Small intestine (tissue), 7 donors: ENCODE measurements around the gene SIDT2. TPM values are rescaled to one million over a fixed set of nuclear protein-coding genes. Genes with fewer than 3 reads are reported as not detected.

Experiments used
- DNase-seq, 2 donors: peaks; one replicate each; pipeline versions ENCODE4 v3.0.0 to v3.0.0-alpha.2; 2013
- FAIRE-seq: peaks from 2 replicates; lab custom pipeline; 2012; peaks lifted over from hg19 to GRCh38; lab: Jason Lieb, UNC
- H3K27ac ChIP-seq, 3 donors: one replicate each; pipeline ENCODE4 v1.5.1; 2013; ENCODE audit warnings: low read length in 2 of 3, mild to moderate bottlenecking in 2 of 3, control low read depth in 1 of 3, inconsistent platforms in 1 of 3, low read depth in 1 of 3, moderate library complexity in 1 of 3
- H3K27me3 ChIP-seq, 3 donors: one replicate each; pipeline ENCODE4 v1.6.1; 2013; ENCODE audit warnings: low read length in 3 of 3, inconsistent platforms in 1 of 3; ENCODE audit not compliant: control insufficient read depth in 3 of 3, insufficient read depth in 3 of 3
- H3K36me3 ChIP-seq, 3 donors: one replicate each; pipeline ENCODE4 v1.6.1; 2013; ENCODE audit warnings: low read length in 3 of 3, inconsistent platforms in 1 of 3, low read depth in 1 of 3, mild to moderate bottlenecking in 1 of 3, moderate library complexity in 1 of 3; ENCODE audit not compliant: control insufficient read depth in 3 of 3, insufficient read depth in 2 of 3
- H3K4me1 ChIP-seq, 3 donors: one replicate each; pipeline ENCODE4 v1.6.1; 2013; ENCODE audit warnings: low read length in 2 of 3, inconsistent platforms in 1 of 3, low read depth in 1 of 3, mild to moderate bottlenecking in 1 of 3, moderate library complexity in 1 of 3; ENCODE audit not compliant: control insufficient read depth in 3 of 3, insufficient read depth in 2 of 3
- H3K4me3 ChIP-seq, 3 donors: one replicate each; pipeline ENCODE4 v1.5.1; 2013; ENCODE audit warnings: low read length in 3 of 3, control low read depth in 1 of 3, inconsistent platforms in 1 of 3, low read depth in 1 of 3, mild to moderate bottlenecking in 1 of 3, moderate library complexity in 1 of 3
- H3K9me3 ChIP-seq, 2 donors: one replicate each; pipeline ENCODE4 v1.6.1; 2013; ENCODE audit warnings: low read depth in 1 of 2, low read length in 1 of 2; ENCODE audit not compliant: control insufficient read depth in 2 of 2, insufficient read depth in 1 of 2
- WGBS, 3 donors: extraction: QIAGEN DNeasy Blood & Tissue Kit; methylation state at CpG; one replicate each; pipeline ENCODE4 v1.1.7; 2013; 5-methylcytosine and 5-hydroxymethylcytosine counted together
- polyA plus RNA-seq, 4 donors: library from polyadenylated mRNA; stranded (reverse) in 3 of 4; unstranded in 1 of 4; fragments of 200-250 nt in 3 of 4; fragments of 120-200 nt in 1 of 4; gene quantifications; one replicate each; pipeline versions ENCODE4 v1.2.1 to v1.2.3, GENCODE V29; 2013
- donor health status: healthy with polysubstance abuse.
- donor health status: control.
- donor health status: control.
- donor health status: Bipolar disorder and iron deficiency.
- donor health status: healthy.

SIDT2 gene
- polyA plus RNA-seq, 4 donors = 27.6 to 96.6 (median 55.8) TPM

GRCh38 chr11:117221775-117222517 lies 43.4 kb downstream of the SIDT2 start:
- Histone ChIP-seq H3K36me3 (peaks cover 15 to 85% (median 35%) of the 10 kb centered on the region in 3 donors), H3K4me1 (peaks cover 7 to 56% (median 23%) of the 10 kb centered on the region in 3 donors), H3K27ac (peak overlapping the region; percentile 16 to 78 (median 61)), H3K4me3 (no peak overlapping the region), H3K27me3 (no peaks in the 10 kb centered on the region), H3K9me3 (no peaks in the 10 kb centered on the region)
- no peak for FAIRE-seq
- WGBS, 3 donors = 71 to 85% (median 84%) methylated on average over 7 of the region's 7 CpGs
- peak in 1 of 2 donors; percentile 71 for DNase-seq

- Histone ChIP-seq H3K27ac (no peak overlapping the region), H3K36me3 (peaks cover 9 to 85% (median 30%) of the 10 kb centered on the region in 3 donors), H3K9me3 (no peaks in the 10 kb centered on the region), H3K4me3 (no peak overlapping the region), H3K4me1 (peaks cover 7 to 56% (median 23%) of the 10 kb centered on the region in 3 donors), H3K27me3 (no peaks in the 10 kb centered on the region)
- 92 to 96% (median 93%) methylated on average over 14 of the region's 14 CpGs for WGBS, 3 donors
- DNase-seq (no peak), FAIRE-seq (no peak)
Observed at GRCh38 chr11:117222991-117223740, 44.6 kb downstream of the SIDT2 start.

GRCh38 chr11:117223741-117224689 lies 45.5 kb downstream of the SIDT2 start:
- no peak overlapping the region for H3K4me3 ChIP-seq
- no peaks in the 10 kb centered on the region for H3K27me3 ChIP-seq
- 61 to 73% (median 71%) methylated on average over 17 of the region's 17 CpGs for WGBS, 3 donors
- H3K4me1 ChIP-seq = peaks cover 7 to 56% (median 23%) of the 10 kb centered on the region in 3 donors
- peak overlapping the region; percentile 53 to 59 (median 58) for H3K27ac ChIP-seq
- no peaks in the 10 kb centered on the region for H3K9me3 ChIP-seq
- peaks cover 10 to 85% (median 33%) of the 10 kb centered on the region in 3 donors for H3K36me3 ChIP-seq
- DNase-seq = peak in 1 of 2 donors; percentile 74
- no peak for FAIRE-seq

- H3K4me3 ChIP-seq = no peak overlapping the region
- no peaks in the 10 kb centered on the region for H3K9me3 ChIP-seq
- peak overlapping the region; percentile 1 to 53 (median 24) for H3K27ac ChIP-seq
- H3K27me3 ChIP-seq = no peaks in the 10 kb centered on the region
- H3K4me1 ChIP-seq = peaks cover 6 to 45% (median 18%) of the 10 kb centered on the region in 3 donors
- FAIRE-seq (no peak), DNase-seq (no peak)
- H3K36me3 ChIP-seq = peaks cover 8 to 85% (median 35%) of the 10 kb centered on the region in 3 donors
- 92 to 95% (median 93%) methylated on average over 9 of the region's 9 CpGs for WGBS, 3 donors
Observed at GRCh38 chr11:117225553-117226170, 47.1 kb downstream of the SIDT2 start.

- Histone ChIP-seq H3K4me3 (no peak overlapping the region), H3K9me3 (no peaks in the 10 kb centered on the region), H3K4me1 (peaks cover 4 to 41% (median 10%) of the 10 kb centered on the region in 3 donors), H3K36me3 (peaks cover 8 to 75% (median 33%) of the 10 kb centered on the region in 3 donors), H3K27me3 (no peaks in the 10 kb centered on the region), H3K27ac (no peak overlapping the region)
- DNase-seq = peak; percentile 87 to 88
- FAIRE-seq = no peak
- WGBS, 3 donors = 57 to 66% (median 65%) methylated on average over 19 of the region's 19 CpGs
Observed at GRCh38 chr11:117226388-117227385, 48.1 kb downstream of the SIDT2 start.

- WGBS, 3 donors = 93 to 97% (median 94%) methylated on average over 11 of the region's 11 CpGs
- DNase-seq (no peak), FAIRE-seq (no peak)
- H3K4me3 ChIP-seq = no peak overlapping the region
- peaks cover 8 to 67% (median 31%) of the 10 kb centered on the region in 3 donors for H3K36me3 ChIP-seq
- H3K27ac ChIP-seq = no peak overlapping the region
- H3K27me3 ChIP-seq = no peaks in the 10 kb centered on the region
- peaks cover 5 to 34% (median 5%) of the 10 kb centered on the region in 3 donors for H3K4me1 ChIP-seq
- H3K9me3 ChIP-seq = no peaks in the 10 kb centered on the region
Observed at GRCh38 chr11:117228091-117228490, 49.5 kb downstream of the SIDT2 start.

- Histone ChIP-seq H3K9me3 (no peaks in the 10 kb centered on the region), H3K27ac (no peak overlapping the region), H3K4me1 (peaks cover 6 to 22% (median 9%) of the 10 kb centered on the region in 3 donors), H3K36me3 (peaks cover 8 to 54% (median 29%) of the 10 kb centered on the region in 3 donors), H3K27me3 (no peaks in the 10 kb centered on the region), H3K4me3 (no peak overlapping the region)
- 95 to 98% (median 98%) methylated on average over 11 to 12 of the region's 12 CpGs for WGBS, 3 donors
- FAIRE-seq (no peak), DNase-seq (no peak)
Observed at GRCh38 chr11:117229411-117229810, 50.9 kb downstream of the SIDT2 start.
